ENCODE results near the gene LSAMP. TPM values are rescaled to one million over a fixed set of nuclear protein-coding genes. Genes with fewer than 3 reads are reported as not detected.
"Not testable (repeated sequence)": the region's sequence is repeated elsewhere in the genome, so short reads cannot be mapped to it uniquely, and the experiment has no call there.

LSAMP gene
- total RNA-seq, 1 donor from 2014 or later, result 3.7 TPM

DNA sequence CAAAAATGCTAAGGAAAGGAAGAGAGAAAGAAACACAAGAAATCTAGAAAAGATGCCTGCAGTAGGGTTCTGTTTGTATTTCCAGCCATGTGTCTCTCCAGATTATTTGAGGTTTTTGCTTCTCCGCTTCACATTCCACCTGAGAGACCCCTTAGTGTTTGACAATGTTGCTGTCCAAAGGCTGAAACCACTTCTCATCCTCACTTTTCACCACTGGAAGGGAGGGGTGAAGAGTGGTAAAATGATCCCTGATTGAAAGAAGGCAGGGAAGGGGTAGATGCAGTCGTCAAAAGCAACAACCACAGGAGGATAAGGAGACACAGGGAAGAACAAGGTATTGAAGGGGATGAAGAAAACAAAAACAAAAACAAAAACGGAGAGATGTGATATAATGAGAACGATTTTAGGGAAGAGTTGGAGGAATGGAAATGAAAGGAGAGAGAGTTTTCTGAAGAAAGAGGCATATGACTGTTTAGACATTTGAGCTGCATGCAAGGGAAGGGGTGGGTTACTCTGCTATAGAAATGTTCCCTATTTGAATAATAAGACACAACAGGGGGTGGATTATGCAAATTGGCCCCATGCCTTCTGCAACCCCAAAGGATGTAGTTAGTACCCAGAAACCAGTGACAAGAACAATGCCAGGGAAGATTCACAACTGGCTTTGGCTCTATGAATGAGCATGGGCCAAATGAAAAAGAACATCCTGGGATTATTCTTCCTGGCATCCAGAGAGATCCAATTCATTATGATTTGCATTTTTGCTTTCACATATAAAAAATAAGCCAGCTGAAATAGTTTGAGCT, 586.1 kb downstream of the LSAMP start:
- H3K27ac ChIP-seq (ENCODE audit: low read depth, low read length), result no peak overlapping the region
- H3K4me3 ChIP-seq (ENCODE audit: low read length in 3 of 3), result no peak overlapping the region
- H3K9ac ChIP-seq (ENCODE audit: low read depth in 1 of 3, low read length in 3 of 3), result no peak overlapping the region
- no peaks in the 10 kb centered on the region for H3K27me3 ChIP-seq (ENCODE audit: control insufficient read depth in 3 of 3, insufficient read depth in 3 of 3, low read length in 3 of 3)
- H3K9me3 ChIP-seq (ENCODE audit: control insufficient read depth in 3 of 3, low read length in 3 of 3), result no peaks in the 10 kb centered on the region
- H3K4me1 ChIP-seq (ENCODE audit: control insufficient read depth in 3 of 3, insufficient read depth in 3 of 3, low read length in 3 of 3), result peaks cover 0 to 4% (median 3%) of the 10 kb centered on the region in 3 donors
- H3K36me3 ChIP-seq (ENCODE audit: control insufficient read depth in 3 of 3, insufficient read depth in 3 of 3, low read length in 3 of 3), result no peaks in the 10 kb centered on the region

DNA sequence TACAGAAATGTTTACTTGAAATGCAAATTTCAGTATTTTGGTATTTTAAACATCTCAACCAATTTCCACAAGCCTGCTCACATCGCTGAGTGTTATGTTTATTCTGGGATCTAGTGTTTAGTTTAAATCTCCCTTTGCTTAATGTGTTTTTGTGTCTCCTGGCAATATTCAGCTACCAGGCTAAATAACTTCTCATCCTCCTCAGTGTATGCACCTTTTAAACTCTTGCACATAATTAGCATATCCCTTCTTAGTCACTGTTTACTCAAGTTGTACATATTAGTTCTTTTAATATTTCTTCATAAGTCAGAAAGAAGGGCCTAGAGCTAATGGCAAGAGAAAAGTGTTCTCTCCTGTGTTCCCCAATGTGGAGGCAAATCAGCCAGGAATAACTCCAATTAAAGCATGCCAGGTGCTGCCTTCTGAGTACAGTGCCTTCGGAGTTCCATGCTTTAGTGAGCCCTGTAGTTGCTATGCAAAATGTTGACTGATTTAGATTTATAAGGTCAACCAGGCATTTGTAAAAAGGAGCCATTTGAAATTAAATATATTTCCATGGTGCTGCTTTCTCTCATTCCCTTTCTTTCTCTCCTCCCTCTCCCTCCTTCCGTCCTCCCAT, 587.7 kb downstream of the LSAMP start:
- H3K9me3 ChIP-seq (ENCODE audit: control insufficient read depth in 3 of 3, low read length in 3 of 3), result no peaks in the 10 kb centered on the region
- no peak overlapping the region for H3K9ac ChIP-seq (ENCODE audit: low read depth in 1 of 3, low read length in 3 of 3)
- H3K4me1 ChIP-seq (ENCODE audit: control insufficient read depth in 3 of 3, insufficient read depth in 3 of 3, low read length in 3 of 3), result peaks cover 0 to 4% (median 3%) of the 10 kb centered on the region in 3 donors
- H3K27me3 ChIP-seq (ENCODE audit: control insufficient read depth in 3 of 3, insufficient read depth in 3 of 3, low read length in 3 of 3), result no peaks in the 10 kb centered on the region
- no peak overlapping the region for H3K27ac ChIP-seq (ENCODE audit: low read depth, low read length)
- no peak overlapping the region for H3K4me3 ChIP-seq (ENCODE audit: low read length in 3 of 3)
- H3K36me3 ChIP-seq (ENCODE audit: control insufficient read depth in 3 of 3, insufficient read depth in 3 of 3, low read length in 3 of 3), result no peaks in the 10 kb centered on the region

GRCh38 chr3:115855911-115856310, 589.4 kb downstream of the LSAMP start:
- Histone ChIP-seq H3K4me3 (ENCODE audit: low read length in 3 of 3) (no peak overlapping the region), H3K4me1 (ENCODE audit: control insufficient read depth in 3 of 3, insufficient read depth in 3 of 3, low read length in 3 of 3) (no peaks in the 10 kb centered on the region), H3K9me3 (ENCODE audit: control insufficient read depth in 3 of 3, low read length in 3 of 3) (no peaks in the 10 kb centered on the region), H3K36me3 (ENCODE audit: control insufficient read depth in 3 of 3, insufficient read depth in 3 of 3, low read length in 3 of 3) (no peaks in the 10 kb centered on the region), H3K27ac (ENCODE audit: low read depth, low read length) (no peak overlapping the region), H3K9ac (ENCODE audit: low read depth in 1 of 3, low read length in 3 of 3) (no peak overlapping the region), H3K27me3 (ENCODE audit: control insufficient read depth in 3 of 3, insufficient read depth in 3 of 3, low read length in 3 of 3) (no peaks in the 10 kb centered on the region)

DNA sequence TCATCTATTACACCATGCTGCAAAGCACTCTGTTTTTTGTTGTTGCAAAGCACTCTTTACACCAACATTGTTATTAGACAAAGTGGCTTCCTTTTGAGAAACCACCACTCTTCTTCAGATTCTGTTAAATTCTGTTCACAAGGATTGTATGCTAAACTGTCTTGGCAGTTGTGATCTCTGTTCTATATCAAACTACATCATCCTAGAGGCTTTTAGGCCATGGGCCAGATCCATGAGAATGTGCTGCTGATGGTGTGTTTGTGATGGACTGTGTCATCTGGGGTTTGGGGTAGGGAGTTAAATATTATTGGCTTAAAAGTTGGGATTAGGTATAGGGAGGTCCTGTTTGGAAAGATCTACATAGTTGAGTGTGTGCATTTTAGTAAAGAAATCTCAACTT, 592.2 kb downstream of the LSAMP start:
- no peak overlapping the region for H3K4me3 ChIP-seq (ENCODE audit: low read length in 3 of 3)
- no peaks in the 10 kb centered on the region for H3K9me3 ChIP-seq (ENCODE audit: control insufficient read depth in 3 of 3, low read length in 3 of 3)
- no peaks in the 10 kb centered on the region for H3K27me3 ChIP-seq (ENCODE audit: control insufficient read depth in 3 of 3, insufficient read depth in 3 of 3, low read length in 3 of 3)
- H3K27ac ChIP-seq (ENCODE audit: low read depth, low read length), result no peak overlapping the region
- no peak overlapping the region for H3K9ac ChIP-seq (ENCODE audit: low read depth in 1 of 3, low read length in 3 of 3)
- H3K36me3 ChIP-seq (ENCODE audit: control insufficient read depth in 3 of 3, insufficient read depth in 3 of 3, low read length in 3 of 3), result no peaks in the 10 kb centered on the region
- no peaks in the 10 kb centered on the region for H3K4me1 ChIP-seq (ENCODE audit: control insufficient read depth in 3 of 3, insufficient read depth in 3 of 3, low read length in 3 of 3)

DNA sequence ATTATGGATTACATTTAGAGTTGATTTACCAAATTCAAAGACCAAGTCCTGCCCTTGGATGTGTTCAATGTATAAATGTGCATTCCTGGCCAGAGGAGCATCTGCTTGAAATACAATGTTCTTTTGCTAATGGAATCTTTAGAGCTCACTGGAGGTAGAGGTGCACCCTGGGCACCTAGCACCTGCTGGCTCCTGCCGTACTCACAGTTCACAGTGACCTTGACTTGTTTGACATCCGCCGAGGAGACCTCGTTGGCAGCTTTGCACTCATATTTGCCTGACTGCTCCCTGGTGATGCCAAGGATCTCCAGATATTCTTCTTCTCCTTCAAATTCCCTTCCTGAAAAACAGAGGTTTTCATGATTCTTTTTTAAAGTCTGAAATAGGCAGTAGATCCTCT, 593.0 kb downstream of the LSAMP start:
- Histone ChIP-seq H3K4me1 (ENCODE audit: control insufficient read depth in 3 of 3, insufficient read depth in 3 of 3, low read length in 3 of 3) (no peaks in the 10 kb centered on the region), H3K4me3 (ENCODE audit: low read length in 3 of 3) (no peak overlapping the region), H3K36me3 (ENCODE audit: control insufficient read depth in 3 of 3, insufficient read depth in 3 of 3, low read length in 3 of 3) (no peaks in the 10 kb centered on the region), H3K27ac (ENCODE audit: low read depth, low read length) (no peak overlapping the region), H3K9me3 (ENCODE audit: control insufficient read depth in 3 of 3, low read length in 3 of 3) (no peaks in the 10 kb centered on the region), H3K9ac (ENCODE audit: low read depth in 1 of 3, low read length in 3 of 3) (no peak overlapping the region), H3K27me3 (ENCODE audit: control insufficient read depth in 3 of 3, insufficient read depth in 3 of 3, low read length in 3 of 3) (no peaks in the 10 kb centered on the region)

GRCh38 chr3:115851571-115851970, 593.7 kb downstream of the LSAMP start:
- no peaks in the 10 kb centered on the region for H3K36me3 ChIP-seq (ENCODE audit: control insufficient read depth in 3 of 3, insufficient read depth in 3 of 3, low read length in 3 of 3)
- no peak overlapping the region for H3K4me3 ChIP-seq (ENCODE audit: low read length in 3 of 3)
- H3K27ac ChIP-seq (ENCODE audit: low read depth, low read length), result no peak overlapping the region
- H3K9ac ChIP-seq (ENCODE audit: low read depth in 1 of 3, low read length in 3 of 3), result no peak overlapping the region
- H3K4me1 ChIP-seq (ENCODE audit: control insufficient read depth in 3 of 3, insufficient read depth in 3 of 3, low read length in 3 of 3), result no peaks in the 10 kb centered on the region
- H3K9me3 ChIP-seq (ENCODE audit: control insufficient read depth in 3 of 3, low read length in 3 of 3), result no peaks in the 10 kb centered on the region
- H3K27me3 ChIP-seq (ENCODE audit: control insufficient read depth in 3 of 3, insufficient read depth in 3 of 3, low read length in 3 of 3), result no peaks in the 10 kb centered on the region

GRCh38 chr3:115848641-115849040, 596.6 kb downstream of the LSAMP start:
- Histone ChIP-seq H3K4me1 (ENCODE audit: control insufficient read depth in 3 of 3, insufficient read depth in 3 of 3, low read length in 3 of 3) (no peaks in the 10 kb centered on the region), H3K36me3 (ENCODE audit: control insufficient read depth in 3 of 3, insufficient read depth in 3 of 3, low read length in 3 of 3) (no peaks in the 10 kb centered on the region), H3K9ac (ENCODE audit: low read depth in 1 of 3, low read length in 3 of 3) (no peak overlapping the region), H3K27ac (ENCODE audit: low read depth, low read length) (no peak overlapping the region), H3K27me3 (ENCODE audit: control insufficient read depth in 3 of 3, insufficient read depth in 3 of 3, low read length in 3 of 3) (no peaks in the 10 kb centered on the region), H3K4me3 (ENCODE audit: low read length in 3 of 3) (no peak overlapping the region), H3K9me3 (ENCODE audit: control insufficient read depth in 3 of 3, low read length in 3 of 3) (no peaks in the 10 kb centered on the region)

DNA sequence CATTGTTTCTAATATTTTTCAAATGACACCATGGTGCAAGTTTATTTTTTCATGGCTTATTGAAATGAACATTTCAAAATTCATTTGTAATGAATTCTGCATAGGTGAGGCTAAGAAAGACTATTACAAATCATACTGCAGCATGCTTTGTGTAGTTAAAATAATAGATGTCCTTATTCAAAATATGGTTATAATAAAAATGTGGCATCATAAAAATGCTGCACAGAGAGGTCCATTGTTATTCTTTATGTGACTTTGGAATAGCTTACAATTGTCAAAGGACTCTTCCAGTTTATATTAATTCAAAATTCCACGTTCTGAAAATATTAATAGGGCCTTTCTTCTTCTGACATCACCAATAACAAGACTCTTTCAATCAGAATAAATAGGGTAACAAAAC, 599.3 kb downstream of the LSAMP start:
- Histone ChIP-seq H3K27ac (ENCODE audit: low read depth, low read length) (no peak overlapping the region), H3K4me3 (ENCODE audit: low read length in 3 of 3) (no peak overlapping the region), H3K4me1 (ENCODE audit: control insufficient read depth in 3 of 3, insufficient read depth in 3 of 3, low read length in 3 of 3) (no peaks in the 10 kb centered on the region), H3K27me3 (ENCODE audit: control insufficient read depth in 3 of 3, insufficient read depth in 3 of 3, low read length in 3 of 3) (no peaks in the 10 kb centered on the region), H3K9me3 (ENCODE audit: control insufficient read depth in 3 of 3, low read length in 3 of 3) (no peaks in the 10 kb centered on the region), H3K9ac (ENCODE audit: low read depth in 1 of 3, low read length in 3 of 3) (no peak overlapping the region), H3K36me3 (ENCODE audit: control insufficient read depth in 3 of 3, insufficient read depth in 3 of 3, low read length in 3 of 3) (no peaks in the 10 kb centered on the region)

GRCh38 chr3:115844729-115845128, 600.6 kb downstream of the LSAMP start:
- not testable (repeated sequence) for H3K4me3 ChIP-seq (ENCODE audit: low read length in 3 of 3); H3K27ac ChIP-seq (ENCODE audit: low read depth, low read length); H3K36me3 ChIP-seq (ENCODE audit: control insufficient read depth in 3 of 3, insufficient read depth in 3 of 3, low read length in 3 of 3); H3K27me3 ChIP-seq (ENCODE audit: control insufficient read depth in 3 of 3, insufficient read depth in 3 of 3, low read length in 3 of 3); H3K9ac ChIP-seq (ENCODE audit: low read depth in 1 of 3, low read length in 3 of 3); H3K9me3 ChIP-seq (ENCODE audit: control insufficient read depth in 3 of 3, low read length in 3 of 3); H3K4me1 ChIP-seq (ENCODE audit: control insufficient read depth in 3 of 3, insufficient read depth in 3 of 3, low read length in 3 of 3)

- Histone ChIP-seq H3K27me3 (ENCODE audit: control insufficient read depth in 3 of 3, insufficient read depth in 3 of 3, low read length in 3 of 3) (no peaks in the 10 kb centered on the region), H3K4me1 (ENCODE audit: control insufficient read depth in 3 of 3, insufficient read depth in 3 of 3, low read length in 3 of 3) (no peaks in the 10 kb centered on the region), H3K4me3 (ENCODE audit: low read length in 3 of 3) (no peak overlapping the region), H3K36me3 (ENCODE audit: control insufficient read depth in 3 of 3, insufficient read depth in 3 of 3, low read length in 3 of 3) (no peaks in the 10 kb centered on the region), H3K9ac (ENCODE audit: low read depth in 1 of 3, low read length in 3 of 3) (no peak overlapping the region), H3K27ac (ENCODE audit: low read depth, low read length) (no peak overlapping the region), H3K9me3 (ENCODE audit: control insufficient read depth in 3 of 3, low read length in 3 of 3) (no peaks in the 10 kb centered on the region)
Measured at GRCh38 chr3:115843206-115843605, 602.1 kb downstream of the LSAMP start.
